ENCODE results near the gene NUDCD3. TPM values are rescaled to one million over a fixed set of nuclear protein-coding genes. Genes with fewer than 3 reads are reported as not detected.

NUDCD3 gene
- total and polyA plus RNA-seq, 4 donors, result 15.4 to 30.7 (median 24.3) TPM

GRCh38 chr7:44398511-44398911 is 91.9 kb downstream of the NUDCD3 start:
- peaks cover 0 to 4% (median 0%) of the 10 kb centered on the region in 4 donors for H3K4me1 ChIP-seq (ENCODE audit: control insufficient read depth in 4 of 4, insufficient read depth in 4 of 4, low read length in 3 of 4)
- no peaks in the 10 kb centered on the region for H3K27me3 ChIP-seq (ENCODE audit: control insufficient read depth in 4 of 4, insufficient read depth in 4 of 4, low read length in 3 of 4)
- no peaks in the 10 kb centered on the region for H3K9me3 ChIP-seq (ENCODE audit: control insufficient read depth in 4 of 4, low read length in 3 of 4)
- peaks cover 0 to 25% (median 16%) of the 10 kb centered on the region in 4 donors for H3K36me3 ChIP-seq (ENCODE audit: control insufficient read depth in 4 of 4, insufficient read depth in 3 of 4, low read depth in 1 of 4, low read length in 3 of 4)
- H3K4me3 ChIP-seq (ENCODE audit: low read depth in 1 of 3, low read length in 3 of 3), result no peak overlapping the region
- 88% methylated on average over 13 of the region's 13 CpGs for WGBS
- DNase-seq (ENCODE audit: low spot score), result no peak
- H3K27ac ChIP-seq (ENCODE audit: low read depth in 1 of 2, low read length in 2 of 2), result no peak overlapping the region
- TF ChIP-seq, protein P1, sequence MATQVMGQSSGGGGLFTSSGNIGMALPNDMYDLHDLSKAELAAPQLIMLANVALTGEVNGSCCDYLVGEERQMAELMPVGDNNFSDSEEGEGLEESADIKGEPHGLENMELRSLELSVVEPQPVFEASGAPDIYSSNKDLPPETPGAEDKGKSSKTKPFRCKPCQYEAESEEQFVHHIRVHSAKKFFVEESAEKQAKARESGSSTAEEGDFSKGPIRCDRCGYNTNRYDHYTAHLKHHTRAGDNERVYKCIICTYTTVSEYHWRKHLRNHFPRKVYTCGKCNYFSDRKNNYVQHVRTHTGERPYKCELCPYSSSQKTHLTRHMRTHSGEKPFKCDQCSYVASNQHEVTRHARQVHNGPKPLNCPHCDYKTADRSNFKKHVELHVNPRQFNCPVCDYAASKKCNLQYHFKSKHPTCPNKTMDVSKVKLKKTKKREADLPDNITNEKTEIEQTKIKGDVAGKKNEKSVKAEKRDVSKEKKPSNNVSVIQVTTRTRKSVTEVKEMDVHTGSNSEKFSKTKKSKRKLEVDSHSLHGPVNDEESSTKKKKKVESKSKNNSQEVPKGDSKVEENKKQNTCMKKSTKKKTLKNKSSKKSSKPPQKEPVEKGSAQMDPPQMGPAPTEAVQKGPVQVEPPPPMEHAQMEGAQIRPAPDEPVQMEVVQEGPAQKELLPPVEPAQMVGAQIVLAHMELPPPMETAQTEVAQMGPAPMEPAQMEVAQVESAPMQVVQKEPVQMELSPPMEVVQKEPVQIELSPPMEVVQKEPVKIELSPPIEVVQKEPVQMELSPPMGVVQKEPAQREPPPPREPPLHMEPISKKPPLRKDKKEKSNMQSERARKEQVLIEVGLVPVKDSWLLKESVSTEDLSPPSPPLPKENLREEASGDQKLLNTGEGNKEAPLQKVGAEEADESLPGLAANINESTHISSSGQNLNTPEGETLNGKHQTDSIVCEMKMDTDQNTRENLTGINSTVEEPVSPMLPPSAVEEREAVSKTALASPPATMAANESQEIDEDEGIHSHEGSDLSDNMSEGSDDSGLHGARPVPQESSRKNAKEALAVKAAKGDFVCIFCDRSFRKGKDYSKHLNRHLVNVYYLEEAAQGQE (IDR thresholded peaks at IDR 0.05), result no peak
- no peak for TF ChIP-seq SP1 (IDR thresholded peaks at IDR 0.05)
- no peak for TF ChIP-seq NR2F2 (IDR thresholded peaks at IDR 0.05)
- no peak for TF ChIP-seq MAX (IDR thresholded peaks at IDR 0.05)
- TF ChIP-seq TAF1 (conservative IDR thresholded peaks at IDR 0.05), result no peak
- TF ChIP-seq RAD21 (IDR thresholded peaks at IDR 0.05), result no peak
- no peak for TF ChIP-seq FOXA1 (IDR thresholded peaks at IDR 0.05)
- no peak for TF ChIP-seq JUND (IDR thresholded peaks at IDR 0.05)
- TF ChIP-seq RXRA (IDR thresholded peaks at IDR 0.05), result no peak
- no peak for TF ChIP-seq CTCF (IDR thresholded peaks at IDR 0.05; ENCODE audit: low read depth, low read length, missing input control)
- TF ChIP-seq GABPA (IDR thresholded peaks at IDR 0.05 in 1 of 2, conservative IDR thresholded peaks at IDR 0.05 in 1 of 2), result no peak
- TF ChIP-seq, protein P2, sequence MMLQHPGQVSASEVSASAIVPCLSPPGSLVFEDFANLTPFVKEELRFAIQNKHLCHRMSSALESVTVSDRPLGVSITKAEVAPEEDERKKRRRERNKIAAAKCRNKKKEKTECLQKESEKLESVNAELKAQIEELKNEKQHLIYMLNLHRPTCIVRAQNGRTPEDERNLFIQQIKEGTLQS (IDR thresholded peaks at IDR 0.05), result no peak
- no peak for TF ChIP-seq EGR1 (IDR thresholded peaks at IDR 0.05; ENCODE audit: low read depth in 2 of 2)
- no peak for TF ChIP-seq YY1 (IDR thresholded peaks at IDR 0.05)
- no peak for TF ChIP-seq HNF4A (conservative IDR thresholded peaks at IDR 0.05)
- TF ChIP-seq ZBTB33 (IDR thresholded peaks at IDR 0.05), result no peak
- no peak overlapping the region for H3K9ac ChIP-seq (ENCODE audit: low read depth in 1 of 2, low read length in 2 of 2)

Data from liver (tissue), 9 donors.